Kidney epithelial cell (primary cell): ENCODE measurements around the gene TNFRSF12A. TPM values are rescaled to one million over a fixed set of nuclear protein-coding genes. Genes with fewer than 3 reads are reported as not detected.

Experiments
- DNase-seq: peaks from one replicate; pipeline ENCODE4 v3.0.0-alpha.2; 2010; ENCODE audit warnings: low read depth
- H3K27me3 ChIP-seq: 2 replicates; pipeline ENCODE4 v1.6.0; 2011; ENCODE audit warnings: low read length; ENCODE audit not compliant: control insufficient read depth, insufficient read depth
- H3K36me3 ChIP-seq: 2 replicates; pipeline ENCODE4 v1.5.1; 2011; ENCODE audit warnings: low read length; ENCODE audit not compliant: control insufficient read depth, insufficient read depth
- H3K4me3 ChIP-seq: 2 replicates; pipeline ENCODE4 v1.5.1; 2011; ENCODE audit warnings: low read depth, mild to moderate bottlenecking, control low read depth, low read length
- CTCF ChIP-seq: IDR thresholded peaks from 2 replicates; pipeline ENCODE4 v1.5.1; 2011; ENCODE audit warnings: mild to moderate bottlenecking, moderate library complexity, low read length, control low read depth, inconsistent platforms; ENCODE audit not compliant: insufficient read depth, poor library complexity, severe bottlenecking
- total RNA-seq: library from RNA; depleted of rRNA; stranded (reverse); fragments of >200 nt; gene quantifications from 2 replicates; pipeline ENCODE4 v1.2.3, GENCODE V29; 2015

Gene TNFRSF12A
- total RNA-seq, 1 donor from 2014 or later, result 572 TPM

- Histone ChIP-seq H3K36me3 (peaks cover 1% of the 10 kb centered on the region), H3K4me3 (peak overlapping the region; percentile 73), H3K27me3 (no peaks in the 10 kb centered on the region)
- peak; percentile 47 for DNase-seq
- TF ChIP-seq CTCF, result no peak
Observed at GRCh38 chr16:3059041-3059722, 39.0 kb downstream of the TNFRSF12A start.

- H3K36me3 ChIP-seq, result peaks cover 1% of the 10 kb centered on the region
- no peak for TF ChIP-seq CTCF
- H3K27me3 ChIP-seq, result no peaks in the 10 kb centered on the region
- peak overlapping the region; percentile 73 for H3K4me3 ChIP-seq
- no peak for DNase-seq
Observed at GRCh38 chr16:3059723-3060242, 39.6 kb downstream of the TNFRSF12A start.

GRCh38 chr16:3060339-3061127, 40.4 kb downstream of the TNFRSF12A start:
- TF ChIP-seq CTCF, result no peak
- H3K36me3 ChIP-seq, result no peaks in the 10 kb centered on the region
- no peak overlapping the region for H3K4me3 ChIP-seq
- H3K27me3 ChIP-seq, result no peaks in the 10 kb centered on the region
- DNase-seq, result no peak

- DNase-seq, result no peak
- H3K4me3 ChIP-seq, result no peak overlapping the region
- no peaks in the 10 kb centered on the region for H3K36me3 ChIP-seq
- no peaks in the 10 kb centered on the region for H3K27me3 ChIP-seq
- no peak for TF ChIP-seq CTCF
Observed at GRCh38 chr16:3062553-3062952, 42.4 kb downstream of the TNFRSF12A start.

GRCh38 chr16:3063625-3064386, 43.6 kb downstream of the TNFRSF12A start:
- Histone ChIP-seq H3K27me3 (no peaks in the 10 kb centered on the region), H3K4me3 (no peak overlapping the region), H3K36me3 (no peaks in the 10 kb centered on the region)
- TF ChIP-seq CTCF, result no peak
- no peak for DNase-seq
